Right lung (tissue), 5 donors: ENCODE results near the gene SYN1. TPM values are rescaled to one million over a fixed set of nuclear protein-coding genes. Genes with fewer than 3 reads are reported as not detected.

Experiments used
- DNase-seq, 2 donors: peaks; one replicate each; pipeline ENCODE4 v3.0.0-alpha.2; 2013
- polyA plus RNA-seq, 5 donors: library from polyadenylated mRNA; unstranded; fragments of 120-200 nt; gene quantifications; one replicate each; pipeline versions ENCODE4 v1.2.1 to v1.2.3, GENCODE V29; 2013; ENCODE audit warnings: inconsistent platforms in 1 of 5, low replicate concordance in 1 of 5; ENCODE audit not compliant: insufficient read length in 5 of 5, insufficient read depth in 1 of 5

Gene SYN1
- polyA plus RNA-seq, 5 donors = 4.8 to 7.6 (median 5.3) TPM

DNA sequence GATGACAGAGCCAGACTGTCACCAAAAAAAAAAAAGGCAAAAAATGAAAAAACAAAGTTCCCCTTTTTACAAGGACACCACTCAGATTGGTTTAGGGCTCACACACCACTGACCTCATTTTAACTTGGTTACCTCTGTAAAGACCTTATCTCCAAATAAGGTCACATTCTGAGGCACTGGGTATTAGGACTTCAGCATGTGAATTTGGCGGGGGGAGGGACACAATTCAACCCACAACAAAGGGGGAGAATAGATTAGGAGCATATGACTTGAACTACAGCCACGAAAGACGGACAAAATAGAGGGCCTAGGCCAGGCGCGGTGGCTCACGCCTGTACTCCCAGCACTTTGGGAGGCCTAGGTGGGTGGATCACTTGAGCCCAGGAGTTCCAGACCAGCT lies 89.6 kb downstream of the SYN1 start:
- no peak for DNase-seq

DNA sequence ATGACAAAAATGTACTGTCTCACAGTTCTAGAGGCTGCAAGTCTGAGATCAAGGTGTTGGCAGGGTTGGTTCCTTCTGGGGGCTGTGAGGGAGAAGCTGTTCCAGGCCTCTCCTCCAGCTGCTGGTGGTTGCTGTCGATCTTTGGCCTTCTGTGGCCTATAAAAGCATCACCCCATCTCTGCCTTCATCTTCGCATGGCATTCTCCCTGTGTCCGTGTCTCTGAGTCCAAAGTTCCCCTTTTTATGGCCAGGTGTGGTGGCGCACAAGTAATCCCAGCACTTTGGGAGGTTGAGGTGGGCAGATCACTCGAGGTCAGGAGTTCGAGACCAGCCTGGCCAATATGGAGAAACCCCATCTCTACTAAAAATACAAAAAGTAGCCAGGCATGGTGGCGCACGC lies 90.1 kb downstream of the SYN1 start:
- no peak for DNase-seq

DNA sequence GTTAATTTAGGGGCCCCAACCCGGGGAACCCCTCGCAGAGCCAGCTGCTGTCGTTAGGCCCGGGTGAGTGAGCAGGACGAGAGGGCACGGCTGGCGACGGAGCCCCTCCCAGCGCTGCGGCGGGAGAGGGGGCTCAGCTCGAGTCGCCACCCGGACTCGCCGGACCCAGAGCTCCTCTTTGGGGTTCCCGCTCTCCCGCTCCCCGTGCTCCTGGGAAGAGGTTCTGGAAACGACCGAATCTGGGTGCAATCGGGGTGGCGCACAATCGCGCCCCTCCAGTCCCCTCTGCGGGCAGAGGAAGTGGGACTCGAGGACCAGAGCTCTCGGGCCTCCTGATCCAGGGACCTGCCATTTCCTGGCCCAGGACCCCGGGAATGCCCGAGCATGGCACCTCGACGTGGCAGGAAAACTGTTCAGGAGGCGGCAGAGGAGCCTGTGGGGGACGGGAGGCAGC lies 95.9 kb downstream of the SYN1 start:
- DNase-seq = no peak

DNA sequence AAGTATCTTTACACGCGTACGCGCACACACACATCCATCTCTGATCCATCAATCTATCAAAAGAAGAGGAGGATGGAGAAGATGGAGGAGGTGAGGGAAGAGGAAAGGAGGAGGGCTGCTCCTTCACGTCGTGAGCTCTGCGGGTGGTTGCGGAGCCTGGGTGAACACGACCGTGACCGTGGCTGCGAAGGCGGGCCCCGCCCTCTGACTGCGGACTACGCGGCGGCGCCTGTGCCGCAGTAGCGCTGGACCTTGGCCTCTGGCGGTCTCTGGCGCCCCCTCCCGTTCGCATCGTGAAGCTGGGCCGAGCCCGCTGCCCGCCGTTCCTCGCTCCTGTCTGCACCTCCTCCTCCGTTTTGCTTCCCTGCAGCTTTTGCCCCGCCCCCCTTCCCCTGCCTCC lies 96.4 kb downstream of the SYN1 start:
- peak; percentile 71 to 77 for DNase-seq

Other genes with a start within 250 kb of the SYN1 start
- gene ZNF157, start 249.3 kb downstream of the SYN1 start, polyA plus RNA-seq = 1 to 10 TPM in 1 of 5 donors, under 1 TPM in 4; 0.65 to 1.1 (median 0.84) TPM
- gene ZNF41, start 136.6 kb downstream of the SYN1 start, polyA plus RNA-seq = 10 to 100 TPM in 4 of 5 donors, 1 to 10 TPM in 1; 9.6 to 15.5 (median 13.7) TPM
- 10 to 100 TPM; 38.7 to 60.8 (median 50.0) TPM for gene ARAF, start 58.7 kb downstream of the SYN1 start, polyA plus RNA-seq
- gene TIMP1, start 37.4 kb downstream of the SYN1 start, polyA plus RNA-seq = 100 to 1,000 TPM in 3 of 5 donors, 10 to 100 TPM in 2; 94.3 to 144 (median 120) TPM
- gene CFP, start 10.1 kb upstream of the SYN1 start, polyA plus RNA-seq = 1 to 10 TPM; 3.0 to 7.3 (median 6.1) TPM
- gene ELK1, start 30.7 kb upstream of the SYN1 start, polyA plus RNA-seq = 10 to 100 TPM; 23.1 to 29.2 (median 28.4) TPM
- 100 to 1,000 TPM; 118 to 131 (median 125) TPM for gene UXT, start 39.3 kb upstream of the SYN1 start, polyA plus RNA-seq
- 1 to 10 TPM; 4.6 to 8.4 (median 6.9) TPM for gene ZNF81, start 217.0 kb upstream of the SYN1 start, polyA plus RNA-seq